NCI-H460 (cell line): ENCODE measurements around the gene EEFSEC. TPM values are rescaled to one million over a fixed set of nuclear protein-coding genes. Genes with fewer than 3 reads are reported as not detected.

Source experiments
- DNase-seq: peaks from one replicate; pipeline ENCODE4 v3.0.0-alpha.2; 2016; ENCODE audit warnings: low read depth; ENCODE audit errors: extremely low read depth
- total RNA-seq: library from RNA; depleted of rRNA; stranded (reverse); fragments of >200 nt; shearing (Covaris generic); gene quantifications from 2 replicates; pipeline ENCODE4 v1.2.3, GENCODE V29; 2014

Gene EEFSEC
- total RNA-seq, 1 experiment from 2014 or later: 6.2 TPM

DNA sequence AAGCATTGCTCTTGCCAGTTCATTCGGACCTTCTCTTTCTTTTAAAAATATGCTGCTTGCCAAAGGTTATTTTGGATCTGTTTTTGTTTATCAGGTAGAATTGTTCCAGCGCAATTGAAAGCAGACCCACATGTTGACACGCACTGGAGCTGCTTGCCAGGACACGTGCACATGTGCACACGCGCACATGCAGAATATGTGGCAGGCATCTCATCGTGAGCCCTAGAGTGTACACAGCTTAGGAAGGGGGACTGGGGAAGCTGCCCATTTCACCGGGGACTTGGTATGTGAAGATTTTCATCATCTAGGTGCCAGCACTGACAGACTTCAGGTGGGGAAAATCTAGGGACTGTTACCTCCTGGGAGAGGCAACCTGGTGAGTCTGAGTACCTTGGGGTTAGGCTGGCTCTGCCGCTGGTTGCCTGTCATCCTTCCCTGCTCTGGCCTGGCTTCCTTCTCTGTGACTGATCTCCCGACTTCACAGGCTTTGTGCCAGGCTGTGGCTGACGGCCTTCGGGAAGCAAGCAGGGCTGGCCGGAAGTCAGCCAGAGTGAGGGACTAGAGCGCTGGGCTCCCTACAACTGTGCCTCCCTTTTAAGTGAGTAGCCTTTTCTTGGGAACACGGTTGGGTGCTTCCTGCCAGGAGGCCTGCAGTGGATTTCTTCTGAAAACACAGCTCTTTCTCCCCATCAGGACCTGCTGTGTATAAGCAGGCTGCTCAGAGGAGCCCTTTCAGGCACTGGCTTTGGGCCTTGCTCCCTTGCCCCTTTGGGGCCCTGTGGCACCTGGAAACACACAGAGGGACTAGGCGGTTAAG is 129.3 kb downstream of the EEFSEC start:
- DNase-seq: no peak

DNA sequence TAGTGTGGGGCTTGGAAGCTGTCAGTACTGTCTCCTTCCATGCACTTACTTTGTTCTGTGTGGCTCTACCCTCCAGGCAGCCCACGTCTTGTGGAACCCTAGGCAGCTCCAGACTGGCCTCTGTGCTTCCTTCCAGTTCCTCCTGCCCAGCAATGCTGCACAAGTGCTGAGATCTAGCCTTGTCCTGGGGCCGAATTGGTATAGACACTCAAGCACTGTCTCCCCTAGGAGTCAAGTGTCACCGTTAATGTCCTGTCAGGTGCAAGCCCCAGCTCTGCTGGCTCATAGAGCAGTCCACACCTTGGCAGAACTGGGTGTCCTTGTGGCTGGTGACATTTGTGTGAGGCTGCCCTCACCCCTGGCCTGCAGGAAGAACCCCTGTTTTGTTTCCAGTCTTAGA is 130.1 kb downstream of the EEFSEC start:
- no peak for DNase-seq

DNA sequence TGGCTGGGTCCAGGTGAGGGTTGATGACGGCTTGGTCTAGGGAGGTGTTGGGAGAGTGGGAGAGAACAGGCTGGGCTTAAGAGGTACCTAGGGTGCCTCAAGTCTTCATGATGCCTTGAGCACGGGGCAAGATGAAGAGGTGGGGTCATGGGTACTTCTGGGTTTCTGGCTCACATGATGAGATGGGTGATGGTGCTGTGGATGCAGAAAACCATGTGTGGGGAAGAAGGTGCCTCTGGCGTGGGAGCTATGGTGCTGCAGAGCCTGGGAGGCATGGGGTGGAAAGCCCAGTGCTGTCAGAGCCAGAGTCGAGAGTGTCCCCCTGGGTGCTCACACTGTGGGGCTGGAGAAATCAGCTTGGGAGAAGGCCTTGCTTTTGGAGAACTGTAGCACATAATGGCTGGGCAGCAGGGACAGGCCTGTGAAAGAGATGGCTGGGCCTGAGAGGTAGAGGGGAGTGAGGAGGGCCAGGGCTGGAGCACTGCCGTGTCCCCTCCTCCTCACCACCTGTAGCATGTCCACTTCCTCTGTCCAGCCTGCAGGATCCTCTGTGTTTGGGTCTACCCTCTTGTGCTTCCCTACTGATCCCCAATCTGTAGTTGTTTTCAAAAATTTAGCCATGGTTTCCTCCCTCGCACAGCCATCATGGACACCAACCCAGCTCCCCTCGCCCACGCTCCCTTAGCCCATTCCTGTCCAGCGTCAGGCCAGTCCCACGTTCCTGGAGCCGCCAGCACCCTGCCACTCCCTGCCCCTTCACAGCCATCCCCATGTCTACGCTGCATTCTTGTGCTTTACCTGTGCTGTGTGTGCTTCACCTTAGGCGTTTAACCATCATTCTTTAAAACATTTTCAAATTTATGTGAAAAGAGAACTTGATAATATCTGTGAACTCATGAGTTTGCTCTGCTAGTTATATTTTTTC is 132.0 kb downstream of the EEFSEC start:
- DNase-seq: no peak

DNA sequence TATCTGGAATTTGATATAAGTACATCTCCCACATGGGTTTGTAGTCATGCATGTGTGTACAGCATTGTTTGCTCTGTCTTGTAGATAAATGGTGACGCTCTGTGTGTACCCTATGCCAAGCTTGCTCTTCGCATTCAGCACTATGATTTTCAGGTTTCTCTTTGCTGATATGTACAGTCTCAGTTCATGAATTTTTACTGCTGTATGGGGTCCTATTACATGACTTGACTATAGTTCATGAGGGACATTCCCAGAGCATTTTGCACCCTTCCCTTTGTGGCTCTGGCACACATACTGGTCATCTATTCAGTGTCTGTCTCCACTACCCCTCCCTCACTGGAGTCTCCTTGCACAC is 132.7 kb downstream of the EEFSEC start:
- no peak for DNase-seq

DNA sequence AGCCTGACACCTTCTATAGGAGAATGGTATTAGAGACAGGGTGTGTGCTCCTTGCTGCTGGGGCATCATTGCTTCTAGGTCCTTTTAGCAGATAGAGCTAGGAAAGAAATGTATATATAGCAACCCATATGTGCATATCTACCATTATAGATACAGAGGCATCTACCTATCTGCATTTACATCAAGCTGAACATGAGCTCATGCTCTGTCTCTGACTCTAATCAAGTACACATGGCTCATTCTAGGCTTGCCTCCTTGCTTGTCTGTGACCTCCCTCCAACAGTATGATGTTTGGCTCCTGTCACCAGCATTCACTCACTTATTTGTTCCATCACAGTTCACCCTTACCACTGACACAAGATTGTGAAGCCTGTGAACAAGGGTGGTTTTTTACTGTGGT is 133.4 kb downstream of the EEFSEC start:
- no peak for DNase-seq

DNA sequence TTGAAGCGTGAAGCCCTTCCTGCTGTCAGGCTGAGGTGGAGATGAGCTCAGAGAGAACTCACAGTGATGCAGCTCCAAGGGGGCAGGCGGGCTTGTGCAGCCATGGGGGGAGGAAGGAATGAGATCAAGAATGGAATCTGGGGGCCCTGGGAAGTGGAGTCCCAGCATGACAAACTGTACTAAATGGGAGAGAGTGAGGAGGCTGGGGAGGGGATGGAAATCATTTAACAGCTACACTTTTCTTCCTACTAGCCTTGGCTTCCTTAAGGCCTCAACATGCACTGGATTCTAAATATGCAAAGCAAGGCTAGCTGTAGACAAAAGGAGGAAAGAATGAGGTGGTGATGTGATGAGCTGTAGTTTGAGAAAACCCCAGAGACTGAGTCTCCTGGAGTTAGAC is 133.9 kb downstream of the EEFSEC start:
- no peak for DNase-seq

DNA sequence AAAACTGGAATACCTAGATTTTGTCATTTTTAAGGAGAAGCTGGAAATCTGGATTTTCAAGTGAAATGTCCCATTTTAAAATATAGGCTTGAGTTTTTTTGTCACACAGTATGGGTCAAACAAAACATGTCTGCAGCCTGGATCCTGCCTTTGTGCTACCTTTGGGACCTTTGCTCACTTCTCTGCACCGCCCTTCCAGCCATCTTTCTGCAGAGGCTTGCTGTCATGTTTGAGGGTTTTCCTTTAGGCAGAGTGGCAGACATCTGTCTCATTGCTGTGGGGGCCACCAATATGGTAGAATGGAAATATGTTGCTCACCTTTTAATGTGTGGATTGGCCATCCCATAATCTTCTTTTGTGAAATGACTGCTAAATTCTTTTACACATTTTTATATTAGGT is 136.3 kb downstream of the EEFSEC start:
- no peak for DNase-seq

DNA sequence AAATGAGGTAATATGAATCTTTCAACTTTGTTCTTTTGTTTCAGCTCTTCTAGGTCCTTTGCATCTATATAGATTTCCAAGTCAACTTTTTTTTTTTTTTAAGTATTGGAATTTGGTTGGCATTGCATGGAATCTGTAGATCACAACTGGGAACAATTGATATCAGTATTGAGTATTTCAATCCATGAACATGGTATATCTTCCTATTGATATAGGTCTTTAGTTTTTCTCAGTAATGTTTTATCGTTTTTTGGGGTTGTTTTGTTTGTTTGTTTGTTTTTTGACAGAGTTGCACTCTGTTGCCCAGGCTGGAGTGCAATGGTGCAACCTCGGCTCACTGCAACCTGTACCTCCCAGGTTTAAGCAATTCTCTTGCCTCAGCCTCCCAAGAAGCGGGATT is 137.2 kb downstream of the EEFSEC start:
- DNase-seq: no peak

DNA sequence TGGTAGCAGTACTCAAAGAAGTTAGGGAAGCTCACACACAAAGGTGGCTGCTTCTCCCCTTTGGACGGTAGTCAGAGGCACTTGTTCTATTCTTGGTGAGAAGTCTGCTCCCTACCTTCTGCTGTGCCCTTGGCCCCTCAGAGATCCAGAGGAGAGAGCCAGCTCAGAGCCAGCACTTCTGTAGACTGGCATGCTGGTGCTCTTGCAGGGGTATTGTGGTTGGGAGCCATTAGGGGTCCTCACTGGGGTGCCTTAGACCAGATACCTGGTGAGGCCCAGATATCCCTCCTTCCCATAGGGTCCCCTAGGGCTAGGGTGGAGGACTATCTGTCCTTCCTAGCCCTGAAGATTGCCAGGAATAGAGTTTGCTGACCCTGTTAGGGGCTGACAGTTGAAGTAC is 140.6 kb downstream of the EEFSEC start:
- no peak for DNase-seq

DNA sequence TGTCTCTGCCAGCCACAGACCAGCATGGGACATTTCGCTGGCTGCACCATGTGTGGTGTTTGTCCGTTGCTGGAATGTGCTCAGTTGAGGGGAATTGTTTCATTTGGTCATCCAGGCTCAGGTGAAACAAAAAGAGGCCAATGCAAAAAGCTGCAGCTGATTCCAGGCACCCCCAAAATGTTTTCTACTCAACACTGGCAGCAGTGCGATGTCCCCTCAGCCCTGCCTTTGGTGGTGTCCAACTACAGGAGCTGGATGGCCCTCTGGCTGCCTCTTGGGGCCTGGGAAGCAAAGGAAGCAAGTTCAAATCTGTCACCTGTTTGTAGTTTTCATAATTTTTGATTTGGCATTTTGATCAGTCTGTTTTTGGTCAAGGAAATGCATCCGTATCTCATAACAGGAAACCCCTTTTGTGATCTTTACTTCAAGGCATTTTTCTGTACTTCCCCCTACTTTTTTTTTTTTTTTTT is 141.8 kb downstream of the EEFSEC start:
- no peak for DNase-seq

DNA sequence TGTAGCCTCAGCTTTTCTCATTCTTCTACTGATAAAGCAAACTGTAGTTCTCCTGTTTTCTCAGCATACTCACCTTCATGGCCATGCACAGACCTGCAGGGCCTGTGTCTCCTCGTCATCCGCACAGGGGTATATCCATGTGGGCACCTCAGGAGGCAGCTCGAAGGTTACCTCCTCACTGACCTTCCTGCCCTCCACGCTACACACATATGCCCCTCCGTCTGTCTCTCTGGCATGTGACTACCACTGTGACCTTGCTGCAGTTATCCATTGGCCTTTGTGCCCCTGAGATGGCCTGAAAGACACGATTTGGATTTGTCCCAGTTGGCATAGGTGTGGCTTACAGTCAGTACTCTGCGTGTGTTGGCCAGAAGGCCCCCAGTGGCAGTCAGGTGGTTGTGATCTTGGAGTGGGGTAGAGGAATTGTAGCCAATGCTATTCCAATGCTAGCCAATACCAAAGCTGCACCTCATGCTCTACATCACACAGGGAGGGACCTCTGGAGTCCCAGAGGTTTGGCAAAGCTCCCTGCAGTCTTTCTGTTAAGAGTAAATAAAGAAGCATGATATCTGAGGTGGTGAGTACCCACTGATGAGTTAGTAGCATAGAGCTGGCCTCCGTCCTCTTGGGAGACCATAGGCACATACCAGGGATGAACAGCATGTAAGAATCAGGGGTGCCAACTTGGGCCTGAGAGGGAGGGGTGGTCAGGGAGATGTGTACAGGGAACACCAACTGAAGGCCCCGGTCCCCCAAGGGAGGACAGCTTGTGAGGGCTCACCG is 143.4 kb downstream of the EEFSEC start:
- DNase-seq: no peak

DNA sequence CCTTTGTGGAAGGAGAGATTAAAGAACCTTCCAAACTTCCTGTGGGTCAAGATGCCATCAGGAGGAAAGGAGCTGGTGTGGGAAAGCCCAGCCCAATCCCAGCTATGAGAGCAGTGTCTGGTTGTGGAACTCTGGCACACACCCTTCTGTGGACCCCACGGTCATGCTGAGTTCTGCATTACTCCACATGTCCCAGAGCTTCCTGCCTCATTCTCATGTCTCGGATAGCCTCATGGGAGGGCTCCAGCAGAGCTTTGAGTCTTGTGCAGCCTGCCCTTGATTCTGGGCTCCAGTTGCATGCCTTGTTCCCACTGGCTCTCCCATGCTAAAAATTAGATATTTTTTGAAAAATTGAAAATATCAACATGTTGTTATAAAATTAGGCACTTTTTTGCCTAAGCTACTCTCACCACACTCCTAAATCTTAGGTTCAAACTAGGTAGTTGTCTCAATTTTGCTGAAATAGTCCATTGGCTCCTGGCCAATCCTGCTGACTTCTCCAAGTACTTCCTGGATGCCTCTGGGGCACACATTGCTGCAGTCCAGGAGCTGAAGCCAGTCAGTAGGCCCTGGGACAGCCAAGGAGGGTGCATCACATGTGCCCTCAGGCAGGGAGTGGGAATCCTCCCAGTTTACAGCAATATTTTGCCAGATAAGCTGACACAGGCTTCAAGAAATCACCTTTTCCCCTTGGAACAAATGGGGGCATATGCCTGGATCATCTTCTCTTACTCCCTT is 144.3 kb downstream of the EEFSEC start:
- no peak for DNase-seq

DNA sequence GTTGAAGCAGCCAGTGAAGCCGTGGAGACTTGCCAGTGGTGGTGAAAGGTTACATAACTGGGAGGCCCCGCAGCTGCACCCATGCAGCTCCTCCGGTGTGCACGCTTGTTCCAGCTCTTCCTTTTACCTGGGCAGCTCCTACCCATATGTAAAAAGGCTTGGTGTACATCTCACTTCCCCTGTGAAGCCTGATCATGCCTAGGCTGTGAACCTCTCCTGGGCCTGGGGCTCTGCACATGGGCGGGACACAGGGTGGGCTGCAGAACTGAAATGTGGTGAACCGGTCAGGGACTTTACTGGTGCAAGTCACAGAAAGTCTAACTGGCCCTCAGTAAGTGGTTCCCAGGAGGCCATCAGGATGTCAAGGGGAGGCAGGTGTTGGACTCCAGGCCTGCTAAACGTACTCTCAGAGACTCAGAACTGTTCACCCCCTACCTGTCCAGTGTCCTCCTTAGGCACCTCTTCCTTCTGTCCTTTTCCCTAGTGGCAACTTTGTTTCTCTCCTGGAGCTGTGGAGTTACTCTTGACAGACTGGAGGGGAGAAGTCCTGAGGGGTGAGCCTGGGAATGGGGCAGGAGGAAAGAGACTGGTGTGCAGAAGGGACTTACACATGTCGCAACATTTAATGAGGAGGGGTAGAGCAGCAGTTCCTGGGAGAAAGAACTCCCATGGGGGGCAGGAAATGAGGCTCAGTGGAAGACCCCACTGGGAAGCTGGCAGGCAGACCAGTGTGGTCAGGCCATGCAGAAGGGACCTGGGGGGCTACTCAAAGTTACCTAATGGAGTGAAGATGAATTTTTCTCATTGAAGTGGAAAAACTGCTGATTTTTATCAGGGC is 148.1 kb downstream of the EEFSEC start:
- DNase-seq: no peak

DNA sequence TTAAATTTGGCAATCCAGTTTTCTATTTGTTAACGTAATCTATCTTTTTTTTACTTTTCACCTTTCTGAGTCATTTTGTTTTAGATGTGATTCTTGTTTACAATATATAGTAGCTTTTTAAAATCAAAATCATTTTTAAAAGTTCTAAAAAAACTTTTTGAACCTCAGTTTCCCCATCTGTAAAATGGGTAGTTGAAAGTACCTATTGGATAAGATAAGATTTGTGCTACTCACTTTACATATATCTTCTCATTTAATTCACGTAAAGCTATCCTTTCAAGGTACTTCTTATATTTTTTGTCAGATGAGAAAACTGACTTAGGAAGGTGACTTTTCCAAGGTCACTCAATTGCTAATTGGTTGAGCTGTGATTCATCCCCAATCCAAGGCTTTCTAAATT is 153.2 kb downstream of the EEFSEC start:
- DNase-seq: no peak

DNA sequence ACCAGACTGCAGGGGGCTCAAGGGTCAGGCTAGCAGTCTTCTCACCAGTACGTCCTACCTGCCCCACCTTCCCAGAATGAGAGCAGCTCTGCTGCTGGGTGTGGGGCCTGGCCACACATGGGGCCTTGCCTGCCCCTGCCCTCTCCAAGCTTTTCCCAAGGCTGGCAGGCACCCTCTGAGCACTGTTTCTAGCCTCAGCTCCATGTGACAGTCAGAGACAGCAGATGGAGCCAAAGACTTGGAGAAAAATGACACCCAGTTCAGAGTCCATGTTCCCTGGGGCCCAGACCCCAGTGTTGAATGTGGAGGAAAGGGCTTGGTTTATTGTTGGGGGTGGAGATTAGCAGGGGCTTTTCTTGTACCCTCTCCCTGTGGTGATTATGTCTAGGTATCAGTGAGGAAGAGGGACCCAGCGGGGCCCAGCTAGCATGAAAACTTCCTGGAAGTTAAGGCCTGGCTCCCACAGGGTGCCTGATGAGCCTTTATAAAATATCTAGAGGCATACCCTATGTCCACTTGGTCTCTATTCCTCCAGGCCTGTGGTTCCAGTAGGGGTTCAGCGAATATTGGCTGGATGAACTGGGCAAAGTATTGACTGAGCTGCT is 153.8 kb downstream of the EEFSEC start:
- DNase-seq: no peak

DNA sequence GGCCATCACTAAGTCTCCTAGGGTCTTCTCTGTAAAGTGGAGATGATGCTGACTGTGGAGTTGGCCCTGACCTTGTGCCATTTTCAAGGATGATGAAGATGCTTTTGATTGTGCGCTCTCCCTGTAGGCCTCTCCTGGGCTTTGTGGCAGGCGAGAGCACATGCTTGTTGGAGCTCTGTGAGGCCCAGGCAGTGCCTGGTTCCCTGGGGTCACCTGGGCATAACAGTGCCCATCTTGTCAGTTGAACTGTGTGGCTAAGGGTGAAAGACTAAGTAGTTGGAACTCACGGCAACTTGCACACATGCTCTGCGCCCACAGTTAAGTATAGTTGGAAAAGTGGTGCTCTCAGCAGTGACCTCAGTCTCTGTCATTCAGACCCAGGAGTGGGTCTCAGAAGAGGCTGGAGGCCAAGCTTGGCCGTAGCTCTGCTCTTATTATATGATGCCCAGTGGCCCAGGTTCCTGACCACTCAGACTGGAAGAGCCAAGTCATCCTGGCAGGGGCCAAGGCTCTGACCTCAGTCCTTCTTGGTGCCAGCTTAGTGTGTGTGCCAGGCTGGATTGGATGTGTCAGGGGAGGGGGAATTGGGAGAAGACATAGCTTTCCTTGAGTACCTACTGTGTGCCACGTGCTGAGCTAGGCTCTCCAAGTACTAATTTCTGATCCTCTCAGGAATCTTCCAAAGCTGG is 154.6 kb downstream of the EEFSEC start:
- DNase-seq: no peak

DNA sequence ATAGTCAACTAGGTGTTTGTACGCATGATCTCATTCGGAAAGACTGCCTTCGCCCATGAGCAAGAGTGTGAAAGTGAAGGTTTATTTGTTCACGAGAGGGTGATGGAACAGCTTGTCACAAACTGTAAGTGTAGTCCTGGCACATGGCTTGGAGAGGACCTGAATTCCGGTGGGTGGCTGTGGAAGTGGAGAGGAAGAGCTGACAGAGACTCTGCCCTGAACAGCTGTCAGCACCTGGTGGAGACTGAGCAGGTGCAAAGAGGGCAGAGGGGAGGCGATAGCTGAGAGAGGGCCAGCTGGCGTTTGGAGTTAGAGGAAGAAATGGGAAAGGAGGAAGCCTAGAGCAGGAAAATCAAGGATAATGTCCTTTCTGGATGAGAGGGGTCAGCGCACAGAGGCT is 155.7 kb downstream of the EEFSEC start:
- DNase-seq: no peak

DNA sequence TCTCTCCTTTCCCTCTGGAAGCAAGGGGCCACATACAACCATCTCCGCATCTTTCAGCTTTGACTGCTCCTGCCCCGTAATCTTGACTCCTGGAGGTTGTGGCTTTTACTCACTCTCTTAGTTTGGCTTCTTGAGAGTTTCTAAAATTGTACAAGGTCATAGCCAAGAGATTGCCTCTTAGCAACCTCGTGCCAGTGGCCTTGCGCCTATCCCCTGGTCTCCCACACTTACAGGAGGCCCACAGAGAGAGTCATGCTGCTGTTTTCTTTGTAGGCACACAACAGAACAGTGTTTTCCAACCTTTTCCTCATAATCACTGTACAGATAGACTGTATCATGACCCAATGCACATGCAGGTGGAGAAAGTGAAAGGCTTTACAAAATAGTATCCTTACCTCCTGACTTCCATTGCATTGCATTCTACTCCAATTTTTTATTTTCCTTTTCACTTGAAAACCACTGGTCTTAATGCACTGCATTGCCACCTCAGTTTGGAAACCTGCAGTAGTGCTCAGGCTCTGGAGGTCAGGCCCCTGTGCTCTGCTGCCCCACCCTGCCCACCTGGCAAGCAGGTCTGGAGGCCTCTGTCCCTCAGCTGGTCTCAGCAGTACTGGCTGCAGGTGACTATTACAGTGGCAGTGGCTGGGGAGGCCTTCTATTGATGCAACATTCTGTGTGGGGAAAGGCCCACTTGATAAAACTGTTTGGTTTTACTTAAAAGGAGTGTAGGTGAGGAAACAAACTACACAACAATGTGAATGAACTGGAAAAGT is 157.2 kb downstream of the EEFSEC start:
- no peak for DNase-seq
